Amygdala (tissue), 56 donors: ENCODE results near the gene PIGV.
A peak's percentile ranks its signal among the peaks of the same experiment; 100 is the strongest.
"Not testable (repeated sequence)": the region's sequence is repeated elsewhere in the genome, so short reads cannot be mapped to it uniquely, and the experiment has no call there.

Source experiments
- DNase-seq, 56 donors: peaks; one replicate each; lab custom pipeline; 2025; lab: John Stamatoyannopoulos, UW

PIGV gene

GRCh38 chr1:26829184-26829911, 41.6 kb downstream of the PIGV start:
- DNase-seq = no peak

- DNase-seq = no peak
Observed at GRCh38 chr1:26831059-26831458, 43.3 kb downstream of the PIGV start.

- no peak for DNase-seq
Observed at GRCh38 chr1:26831546-26832248, 43.9 kb downstream of the PIGV start.

GRCh38 chr1:26832249-26832960, 44.7 kb downstream of the PIGV start:
- no peak for DNase-seq

GRCh38 chr1:26833432-26834405, 46.0 kb downstream of the PIGV start:
- peak in 1 of 56 donors; percentile 18 for DNase-seq

- DNase-seq = not testable (repeated sequence)
Observed at GRCh38 chr1:26837665-26838064, 49.9 kb downstream of the PIGV start.

- DNase-seq = no peak
Observed at GRCh38 chr1:26838474-26839338, 51.0 kb downstream of the PIGV start.

GRCh38 chr1:26839339-26839722, 51.6 kb downstream of the PIGV start:
- no peak for DNase-seq

- no peak for DNase-seq
Observed at GRCh38 chr1:26839779-26840178, 52.0 kb downstream of the PIGV start.

- no peak for DNase-seq
Observed at GRCh38 chr1:26844424-26845196, 56.9 kb downstream of the PIGV start.

GRCh38 chr1:26847826-26848225, 60.1 kb downstream of the PIGV start:
- DNase-seq = not testable (repeated sequence)
